Endothelial cell of umbilical vein (primary cell): ENCODE results near the gene KCNA5. TPM values are rescaled to one million over a fixed set of nuclear protein-coding genes. Genes with fewer than 3 reads are reported as not detected.

ENCODE experiments used
- BruUV-seq: library from RNA; stranded (reverse); fragments of 400-500 nt; replicated peaks from 2 replicates; lab custom pipeline; 2021; lab: Mats Ljungman, UMichigan
- CTCF ChIA-PET: fragments of 300-600, 350-600 bp; sonication (Branson Sonifier 250); formaldehyde crosslinking; loops from one replicate; lab custom pipeline; 2021; ENCODE audit warnings: antibody characterized with exemption, inconsistent platforms; lab: Charles Lee
- POLR2A ChIA-PET: fragments of 300-600, 350-600 bp; sonication (Branson Sonifier 250); formaldehyde crosslinking; loops from one replicate; lab custom pipeline; 2021; ENCODE audit warnings: antibody characterized with exemption, inconsistent platforms; lab: Charles Lee
- DNase-seq: peaks from one replicate; pipeline ENCODE4 v3.0.0-alpha.2; 2011; ENCODE audit warnings: low read depth, low spot score
- FAIRE-seq: peaks from 2 replicates; lab custom pipeline; 2011; peaks lifted over from hg19 to GRCh38; lab: Jason Lieb, UNC
- H2AFZ ChIP-seq: 2 replicates; pipeline ENCODE4 v1.6.0; 2012; ENCODE audit warnings: low read depth, low read length, control low read depth, inconsistent platforms
- H3K27ac ChIP-seq: 2 replicates; pipeline ENCODE4 v1.5.1; 2011; ENCODE audit warnings: low read depth, mild to moderate bottlenecking, control low read depth, low read length, moderate library complexity; ENCODE audit not compliant: insufficient read depth
- H3K27me3 ChIP-seq, 2 experiments: 2 replicates each; pipeline versions ENCODE4 v1.6.0 to v1.6.1; 2011; ENCODE audit warnings: low read length in 2 of 2, mixed read lengths in 1 of 2; ENCODE audit not compliant: control insufficient read depth in 2 of 2, insufficient read depth in 2 of 2
- H3K36me3 ChIP-seq, 2 experiments: 2 replicates in 1 of 2; 3 replicates in 1 of 2; pipeline ENCODE4 v1.5.1; 2011; ENCODE audit warnings: low read length in 2 of 2, mild to moderate bottlenecking in 1 of 2, moderate library complexity in 1 of 2; ENCODE audit not compliant: control insufficient read depth in 2 of 2, insufficient read depth in 2 of 2; ENCODE audit errors: extremely low read depth in 1 of 2
- H3K4me1 ChIP-seq: 3 replicates; pipeline ENCODE4 v1.5.1; 2011; ENCODE audit warnings: mild to moderate bottlenecking, low read length; ENCODE audit not compliant: control insufficient read depth, insufficient read depth; ENCODE audit errors: extremely low read depth
- H3K4me2 ChIP-seq: 2 replicates; pipeline ENCODE4 v1.6.1; 2011; ENCODE audit warnings: low read length, control low read depth, mixed read lengths; ENCODE audit not compliant: insufficient read depth
- H3K4me3 ChIP-seq, 3 experiments: fragments of 200-600 bp in 1 of 3; sonication (generic), shearing (Covaris generic) in 1 of 3; replicated peaks in 1 of 3; 2 replicates each; pipeline ENCODE4 v1.5.1; 2011 to 2016; ENCODE audit warnings: control low read depth in 3 of 3, low read length in 3 of 3, mild to moderate bottlenecking in 2 of 3, inconsistent platforms in 1 of 3, low read depth in 1 of 3, moderate library complexity in 1 of 3; ENCODE audit not compliant: insufficient read depth in 1 of 3
- H3K79me2 ChIP-seq: 2 replicates; pipeline ENCODE4 v1.6.0; 2012; ENCODE audit warnings: low read length, inconsistent platforms; ENCODE audit not compliant: control insufficient read depth, insufficient read depth
- H3K9ac ChIP-seq: replicated peaks from 2 replicates; pipeline ENCODE3; 2011; ENCODE audit warnings: low read length, control low read depth; ENCODE audit not compliant: insufficient read depth; ENCODE audit errors: extremely low read depth
- H3K9me1 ChIP-seq: replicated peaks from 3 replicates; pipeline ENCODE4 v1.6.0; 2011; ENCODE audit warnings: mild to moderate bottlenecking, low read length; ENCODE audit not compliant: control insufficient read depth, insufficient read depth; ENCODE audit errors: extremely low read depth
- H3K9me3 ChIP-seq: replicated peaks from 2 replicates; pipeline ENCODE4 v1.5.1; 2012; ENCODE audit warnings: low read length, inconsistent platforms; ENCODE audit not compliant: control insufficient read depth, insufficient read depth
- H4K20me1 ChIP-seq: replicated peaks from 2 replicates; pipeline ENCODE3; 2011; ENCODE audit warnings: mild to moderate bottlenecking, low read length; ENCODE audit not compliant: control insufficient read depth, insufficient read depth; ENCODE audit errors: extremely low read depth
- EZH2 ChIP-seq: IDR thresholded peaks from 2 replicates; pipeline ENCODE4 v1.6.1; 2012; ENCODE audit warnings: borderline replicate concordance, low read depth, mild to moderate bottlenecking, moderate library complexity, low read length, inconsistent platforms; ENCODE audit not compliant: severe bottlenecking
- FOS ChIP-seq: IDR thresholded peaks from 2 replicates; pipeline ENCODE4 v1.6.1; 2011; ENCODE audit warnings: mild to moderate bottlenecking, low read length, moderate library complexity, borderline replicate concordance; ENCODE audit not compliant: insufficient read depth
- GATA2 ChIP-seq: IDR thresholded peaks from 2 replicates; pipeline ENCODE4 v1.7.0; 2011; ENCODE audit warnings: low read depth, mild to moderate bottlenecking, moderate library complexity, mixed read lengths, low read length; ENCODE audit not compliant: insufficient read length, insufficient read depth
- JUN ChIP-seq: IDR thresholded peaks from 2 replicates; pipeline ENCODE4 v1.6.1; 2011; ENCODE audit warnings: borderline replicate concordance, low read depth; ENCODE audit not compliant: insufficient read length, insufficient read depth
- MYC ChIP-seq: IDR thresholded peaks from one replicate; pipeline ENCODE4 v1.6.1; 2011; ENCODE audit warnings: mild to moderate bottlenecking, low read depth, low read length
- POLR2A ChIP-seq: IDR thresholded peaks from 2 replicates; pipeline ENCODE4 v1.6.1; 2012; ENCODE audit warnings: low read depth, mild to moderate bottlenecking, control low read depth, low read length
- POLR2AphosphoS5 ChIP-seq: IDR thresholded peaks from 2 replicates; pipeline ENCODE4 v1.6.1; 2012; ENCODE audit warnings: low read depth, mild to moderate bottlenecking, control low read depth, low read length, moderate library complexity; ENCODE audit not compliant: insufficient read depth
- dilution Hi-C: fragments of 300-500 bp; cut with MboI; formaldehyde crosslinking; loops from one replicate; pipeline ENCODE4 v1.15.0; 2019; ENCODE audit warnings: low sequenced_read_pairs; ENCODE audit not compliant: extremely low pct_ligation_motif_present
- intact Hi-C: fragments of 100-400 bp; cut with micrococcal nuclease; formaldehyde crosslinking; loops from one replicate; pipeline ENCODE4 v1.10.0; 2022
- polyA plus RNA-seq, 4 experiments: library from polyadenylated mRNA; depleted of rRNA in 3 of 4; stranded (reverse) in 3 of 4; unstranded in 1 of 4; fragments of >200 nt; gene quantifications; 2 replicates each; pipeline versions ENCODE4 v1.2.1 to v1.2.3, GENCODE V29; 2011 to 2012; ENCODE audit warnings: missing spikeins in 1 of 4
- total RNA-seq: library from RNA; stranded (reverse); gene quantifications from 2 replicates; pipeline ENCODE4 v1.2.3, GENCODE V29; 2021
- TF ChIP-seq, protein P1 (sequence below): IDR thresholded peaks from 2 replicates; pipeline ENCODE4 v1.6.1; 2011; ENCODE audit not compliant: insufficient read depth, insufficient read length
- TF ChIP-seq, protein P2 (sequence below), 2 donors: IDR thresholded peaks; 1 replicate in 1 of 2; 2 replicates in 1 of 2; pipeline ENCODE4 v1.5.1; 2011; ENCODE audit warnings: low read length in 2 of 2, mild to moderate bottlenecking in 2 of 2, moderate library complexity in 2 of 2, control low read depth in 1 of 2, inconsistent platforms in 1 of 2, low read depth in 1 of 2; ENCODE audit not compliant: insufficient read depth in 1 of 2; ENCODE audit errors: extremely low read depth in 1 of 2

Gene KCNA5
- total and polyA plus RNA-seq, 2 donors (not counting 3 experiments of a cell fraction or from before 2014, with no cell fraction given) = not detected

DNA sequence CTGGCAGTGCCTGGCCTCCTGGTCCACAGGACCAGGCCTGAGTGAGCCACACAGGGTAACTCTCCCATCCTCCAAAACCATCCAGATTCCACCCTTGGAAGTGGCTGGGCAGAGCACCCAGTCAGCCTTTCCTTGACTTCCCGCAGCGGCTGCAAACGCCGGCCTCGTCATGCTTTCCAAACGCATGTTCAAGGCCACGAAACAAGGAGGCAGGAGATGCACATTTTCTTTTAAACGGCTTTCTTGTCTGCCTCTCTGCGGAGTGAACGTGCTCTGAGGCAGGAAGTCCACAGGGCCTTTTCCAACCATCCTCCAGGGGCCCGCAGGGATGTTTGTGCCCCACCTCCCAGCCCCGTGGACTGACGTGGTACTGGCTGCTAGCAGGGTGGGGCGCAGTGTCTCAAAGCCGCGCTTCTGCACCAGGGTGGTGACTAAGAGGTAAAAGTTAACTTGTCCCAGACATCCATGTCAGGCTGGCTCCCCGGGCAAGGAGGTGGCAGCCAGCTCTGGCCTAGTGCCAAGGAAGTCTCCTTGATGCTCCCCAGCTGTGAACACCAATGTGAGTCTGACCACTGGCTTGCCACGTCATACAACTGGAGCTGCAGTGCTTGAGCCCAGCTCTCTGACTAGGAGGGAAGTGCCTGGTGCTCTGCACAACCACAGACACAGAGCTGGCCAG, 45.0 kb downstream of the KCNA5 start:
- no peaks in the 10 kb centered on the region for H3K9me1 ChIP-seq
- CTCF ChIA-PET = no interaction called here
- no peak overlapping the region for H3K27ac ChIP-seq
- no peak overlapping the region for H3K9ac ChIP-seq
- H3K79me2 ChIP-seq = no peaks in the 10 kb centered on the region
- H3K27me3 ChIP-seq = peaks cover 0 to 4% of the 10 kb centered on the region in 2 experiments
- H3K4me2 ChIP-seq = no peak overlapping the region
- H2AFZ ChIP-seq = no peak overlapping the region
- intact Hi-C loops (no loop called here), dilution Hi-C loops (no loop called here)
- no peaks in the 10 kb centered on the region for H4K20me1 ChIP-seq
- POLR2A ChIA-PET = no interaction called here
- no peak for FAIRE-seq
- H3K9me3 ChIP-seq = no peaks in the 10 kb centered on the region
- H3K4me3 ChIP-seq = no peak overlapping the region
- no TSS peak for BruUV-seq
- DNase-seq = no peak
- H3K36me3 ChIP-seq = no peaks in the 10 kb centered on the region
- no peaks in the 10 kb centered on the region for H3K4me1 ChIP-seq
- TF ChIP-seq EZH2 (no peak), MYC (no peak), GATA2 (no peak), POLR2A (no peak), FOS (no peak), POLR2AphosphoS5 (no peak), JUN (no peak)
- TF ChIP-seq, protein P1, sequence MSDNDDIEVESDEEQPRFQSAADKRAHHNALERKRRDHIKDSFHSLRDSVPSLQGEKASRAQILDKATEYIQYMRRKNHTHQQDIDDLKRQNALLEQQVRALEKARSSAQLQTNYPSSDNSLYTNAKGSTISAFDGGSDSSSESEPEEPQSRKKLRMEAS = no peak
- TF ChIP-seq, protein P2, sequence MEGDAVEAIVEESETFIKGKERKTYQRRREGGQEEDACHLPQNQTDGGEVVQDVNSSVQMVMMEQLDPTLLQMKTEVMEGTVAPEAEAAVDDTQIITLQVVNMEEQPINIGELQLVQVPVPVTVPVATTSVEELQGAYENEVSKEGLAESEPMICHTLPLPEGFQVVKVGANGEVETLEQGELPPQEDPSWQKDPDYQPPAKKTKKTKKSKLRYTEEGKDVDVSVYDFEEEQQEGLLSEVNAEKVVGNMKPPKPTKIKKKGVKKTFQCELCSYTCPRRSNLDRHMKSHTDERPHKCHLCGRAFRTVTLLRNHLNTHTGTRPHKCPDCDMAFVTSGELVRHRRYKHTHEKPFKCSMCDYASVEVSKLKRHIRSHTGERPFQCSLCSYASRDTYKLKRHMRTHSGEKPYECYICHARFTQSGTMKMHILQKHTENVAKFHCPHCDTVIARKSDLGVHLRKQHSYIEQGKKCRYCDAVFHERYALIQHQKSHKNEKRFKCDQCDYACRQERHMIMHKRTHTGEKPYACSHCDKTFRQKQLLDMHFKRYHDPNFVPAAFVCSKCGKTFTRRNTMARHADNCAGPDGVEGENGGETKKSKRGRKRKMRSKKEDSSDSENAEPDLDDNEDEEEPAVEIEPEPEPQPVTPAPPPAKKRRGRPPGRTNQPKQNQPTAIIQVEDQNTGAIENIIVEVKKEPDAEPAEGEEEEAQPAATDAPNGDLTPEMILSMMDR (IDR thresholded peaks at IDR 0.05; ENCODE audit: extremely low read depth in 1 of 2, insufficient read depth in 1 of 2, low read depth in 1 of 2, low read length in 2 of 2) = no peak
